ENCODE data around the gene ITIH3. TPM values are rescaled to one million over a fixed set of nuclear protein-coding genes. Genes with fewer than 3 reads are reported as not detected.

Gene ITIH3
- total and polyA plus RNA-seq, 2 donors from 2014 or later, result 2.1 to 2.3 TPM

DNA sequence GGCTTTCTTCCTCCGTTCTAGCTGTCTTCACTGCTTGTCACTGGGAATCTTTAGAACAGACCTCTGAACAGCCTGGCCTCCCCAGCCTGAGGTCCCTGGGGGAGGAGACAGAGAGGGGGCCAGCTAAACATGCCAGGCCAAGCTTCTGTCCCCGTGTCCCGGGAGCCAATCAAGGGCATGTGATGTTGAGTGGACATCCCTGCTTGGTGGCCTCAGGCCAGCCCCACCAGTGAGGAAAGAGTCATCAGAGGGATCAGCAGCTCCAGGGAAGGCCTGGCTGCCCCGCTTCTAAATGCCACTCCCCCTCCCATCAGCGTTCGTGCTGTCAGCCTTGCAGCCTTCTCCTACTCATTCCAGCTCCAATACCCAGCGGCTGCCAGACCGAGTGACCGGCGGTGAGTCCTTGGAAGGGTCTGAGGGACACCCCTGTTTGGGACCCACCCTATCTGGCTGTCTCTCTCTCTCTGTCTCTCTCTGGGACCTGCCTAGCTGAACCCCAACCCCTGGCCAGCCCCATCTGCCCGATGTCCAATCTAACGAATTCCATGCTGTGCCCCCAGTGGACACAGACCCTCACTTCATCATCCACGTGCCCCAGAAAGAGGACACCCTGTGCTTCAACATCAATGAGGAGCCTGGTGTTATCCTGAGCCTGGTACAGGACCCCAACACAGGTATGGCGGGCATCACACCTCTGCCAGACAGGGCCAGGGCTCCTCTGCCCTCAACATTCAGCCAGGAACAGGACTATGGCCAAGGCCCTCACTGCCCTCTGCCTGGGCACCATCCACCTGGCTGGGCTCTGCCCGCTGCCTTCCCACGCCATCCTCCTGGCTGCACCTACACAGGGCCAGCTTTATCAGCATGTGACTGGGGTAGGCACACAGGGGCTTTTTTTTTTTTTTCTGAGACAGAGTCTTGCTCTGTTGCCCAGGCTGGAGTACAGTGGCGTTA is 6.6 kb upstream of the ITIH3 start:
- intact Hi-C loops (cut with DNase I), result no loop called here
- Histone ChIP-seq H3K27me3 (ENCODE audit: control insufficient read depth, insufficient read depth, low read length) (no peaks in the 10 kb centered on the region), H3K27ac (ENCODE audit: low read depth in 2 of 2, low read length in 2 of 2) (no peak overlapping the region), H3K9me3 (ENCODE audit: control insufficient read depth in 2 of 3, insufficient read depth in 1 of 3, low read length in 3 of 3) (no peaks in the 10 kb centered on the region), H3K4me1 (ENCODE audit: control insufficient read depth in 2 of 3, insufficient read depth in 2 of 3, low read depth in 1 of 3, low read length in 3 of 3) (no peaks in the 10 kb centered on the region), H3K36me3 (ENCODE audit: control insufficient read depth in 2 of 3, insufficient read depth in 3 of 3, low read length in 3 of 3) (no peaks in the 10 kb centered on the region), H3K9ac (ENCODE audit: low read length in 3 of 3) (no peak overlapping the region), H3K4me3 (ENCODE audit: low read length in 3 of 3) (no peak overlapping the region)
- TF ChIP-seq, protein P1, sequence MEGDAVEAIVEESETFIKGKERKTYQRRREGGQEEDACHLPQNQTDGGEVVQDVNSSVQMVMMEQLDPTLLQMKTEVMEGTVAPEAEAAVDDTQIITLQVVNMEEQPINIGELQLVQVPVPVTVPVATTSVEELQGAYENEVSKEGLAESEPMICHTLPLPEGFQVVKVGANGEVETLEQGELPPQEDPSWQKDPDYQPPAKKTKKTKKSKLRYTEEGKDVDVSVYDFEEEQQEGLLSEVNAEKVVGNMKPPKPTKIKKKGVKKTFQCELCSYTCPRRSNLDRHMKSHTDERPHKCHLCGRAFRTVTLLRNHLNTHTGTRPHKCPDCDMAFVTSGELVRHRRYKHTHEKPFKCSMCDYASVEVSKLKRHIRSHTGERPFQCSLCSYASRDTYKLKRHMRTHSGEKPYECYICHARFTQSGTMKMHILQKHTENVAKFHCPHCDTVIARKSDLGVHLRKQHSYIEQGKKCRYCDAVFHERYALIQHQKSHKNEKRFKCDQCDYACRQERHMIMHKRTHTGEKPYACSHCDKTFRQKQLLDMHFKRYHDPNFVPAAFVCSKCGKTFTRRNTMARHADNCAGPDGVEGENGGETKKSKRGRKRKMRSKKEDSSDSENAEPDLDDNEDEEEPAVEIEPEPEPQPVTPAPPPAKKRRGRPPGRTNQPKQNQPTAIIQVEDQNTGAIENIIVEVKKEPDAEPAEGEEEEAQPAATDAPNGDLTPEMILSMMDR (IDR thresholded peaks at IDR 0.05; ENCODE audit: borderline replicate concordance, extremely low read depth, insufficient read depth), result no peak
- DNase-seq (peak in 2 of 5 donors; percentile 7 to 67), FAIRE-seq (no peak)

DNA sequence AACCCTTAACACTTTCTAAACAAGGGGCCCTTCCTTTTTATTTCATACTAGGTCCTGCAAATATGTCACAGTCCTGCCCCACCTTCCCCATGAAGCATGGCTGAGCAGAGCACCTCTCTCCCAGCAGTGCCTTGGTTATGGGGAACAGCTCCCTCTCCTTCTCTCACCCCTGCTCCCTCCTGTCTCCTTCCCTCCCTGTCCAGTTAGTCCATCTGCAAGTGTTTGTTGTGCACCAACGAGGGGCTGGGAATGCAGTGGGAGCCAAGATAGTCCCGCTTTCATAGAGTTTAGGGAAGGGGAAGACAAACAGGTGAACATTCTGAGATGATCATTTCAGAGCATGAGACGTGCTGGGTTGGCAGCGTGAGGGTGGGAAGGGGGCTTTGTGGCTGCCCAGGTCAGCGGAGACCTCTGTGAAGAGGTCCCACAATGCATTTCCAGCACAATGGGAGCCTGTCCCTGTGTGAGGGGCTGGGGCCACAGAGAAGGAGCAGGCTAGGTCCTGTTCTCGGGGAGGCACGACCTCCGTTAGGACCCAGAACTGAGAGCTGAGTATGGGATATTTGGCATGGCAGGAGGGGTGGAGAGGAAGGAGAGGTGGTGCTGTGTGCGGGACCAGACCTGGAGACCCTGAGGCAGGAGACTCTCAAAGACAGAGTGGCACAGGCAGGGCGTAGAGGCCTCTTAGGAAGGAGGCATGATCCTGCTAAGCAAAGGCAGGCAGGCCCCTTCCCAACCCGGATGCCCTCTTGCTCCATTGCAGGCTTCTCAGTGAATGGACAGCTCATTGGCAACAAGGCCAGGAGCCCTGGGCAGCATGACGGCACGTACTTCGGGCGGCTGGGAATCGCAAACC is 5.5 kb upstream of the ITIH3 start:
- H3K4me1 ChIP-seq (ENCODE audit: control insufficient read depth in 2 of 3, insufficient read depth in 2 of 3, low read depth in 1 of 3, low read length in 3 of 3), result no peaks in the 10 kb centered on the region
- no peak overlapping the region for H3K27ac ChIP-seq (ENCODE audit: low read depth in 2 of 2, low read length in 2 of 2)
- intact Hi-C loops (cut with DNase I), result no loop called here
- no peak overlapping the region for H3K4me3 ChIP-seq (ENCODE audit: low read length in 3 of 3)
- no peaks in the 10 kb centered on the region for H3K9me3 ChIP-seq (ENCODE audit: control insufficient read depth in 2 of 3, insufficient read depth in 1 of 3, low read length in 3 of 3)
- no peaks in the 10 kb centered on the region for H3K27me3 ChIP-seq (ENCODE audit: control insufficient read depth, insufficient read depth, low read length)
- TF ChIP-seq, protein P1 (IDR thresholded peaks at IDR 0.05; ENCODE audit: borderline replicate concordance, extremely low read depth, insufficient read depth), result no peak
- no peak overlapping the region for H3K9ac ChIP-seq (ENCODE audit: low read length in 3 of 3)
- DNase-seq (peak in 1 of 5 donors; percentile 46), FAIRE-seq (no peak)
- H3K36me3 ChIP-seq (ENCODE audit: control insufficient read depth in 2 of 3, insufficient read depth in 3 of 3, low read length in 3 of 3), result no peaks in the 10 kb centered on the region

DNA sequence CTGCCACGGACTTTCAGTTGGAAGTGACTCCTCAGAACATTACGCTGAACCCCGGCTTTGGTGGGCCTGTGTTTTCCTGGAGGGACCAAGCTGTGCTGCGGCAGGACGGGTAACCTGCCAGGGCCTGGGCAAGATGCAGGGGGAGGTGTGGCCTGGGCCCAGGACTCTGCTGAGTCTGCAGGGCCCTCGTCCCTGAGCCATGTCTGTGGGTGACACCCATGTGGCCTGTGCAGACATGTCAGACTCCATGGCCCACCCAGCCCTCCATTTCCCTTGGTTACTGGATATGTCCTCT is 4.9 kb upstream of the ITIH3 start:
- Histone ChIP-seq H3K27me3 (ENCODE audit: control insufficient read depth, insufficient read depth, low read length) (no peaks in the 10 kb centered on the region), H3K9me3 (ENCODE audit: control insufficient read depth in 2 of 3, insufficient read depth in 1 of 3, low read length in 3 of 3) (no peaks in the 10 kb centered on the region), H3K9ac (ENCODE audit: low read length in 3 of 3) (no peak overlapping the region), H3K4me3 (ENCODE audit: low read length in 3 of 3) (no peak overlapping the region), H3K27ac (ENCODE audit: low read depth in 2 of 2, low read length in 2 of 2) (no peak overlapping the region), H3K36me3 (ENCODE audit: control insufficient read depth in 2 of 3, insufficient read depth in 3 of 3, low read length in 3 of 3) (no peaks in the 10 kb centered on the region), H3K4me1 (ENCODE audit: control insufficient read depth in 2 of 3, insufficient read depth in 2 of 3, low read depth in 1 of 3, low read length in 3 of 3) (no peaks in the 10 kb centered on the region)
- DNase-seq (peak in 1 of 5 donors; percentile 60), FAIRE-seq (no peak)
- TF ChIP-seq, protein P1 (IDR thresholded peaks at IDR 0.05; ENCODE audit: borderline replicate concordance, extremely low read depth, insufficient read depth), result no peak
- intact Hi-C loops (cut with DNase I), result no loop called here
